ENCODE data around the gene IER5. TPM values are rescaled to one million over a fixed set of nuclear protein-coding genes. Genes with fewer than 3 reads are reported as not detected.

Gene IER5
- polyA plus RNA-seq, 1 donor from 2014 or later: 8.4 TPM

DNA sequence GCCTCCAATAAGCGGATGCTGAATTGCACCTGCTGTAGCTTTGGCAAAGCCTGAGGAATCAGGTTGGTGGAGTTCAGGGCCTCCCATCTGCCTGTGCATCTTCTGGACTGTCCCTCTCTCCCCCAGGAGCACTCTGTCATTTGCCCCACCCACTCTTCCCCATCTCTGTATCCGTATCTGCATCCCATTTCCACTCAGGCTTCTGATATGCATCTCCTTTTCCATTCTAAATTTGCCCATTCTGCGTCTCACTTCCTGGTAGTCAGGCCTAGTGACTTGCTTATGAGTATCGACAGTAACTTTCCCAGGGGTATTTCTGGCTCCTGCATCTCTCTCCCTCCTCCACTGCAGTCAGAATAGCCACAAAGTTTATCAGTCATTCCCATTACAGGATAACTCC lies 39.1 kb upstream of the IER5 start:
- H3K9ac ChIP-seq (ENCODE audit: low read length): no peak overlapping the region
- H3K4me3 ChIP-seq (ENCODE audit: low read length): no peak overlapping the region
- H4K20me1 ChIP-seq (ENCODE audit: insufficient read depth): no peaks in the 10 kb centered on the region
- H3K4me2 ChIP-seq (ENCODE audit: low read length): no peak overlapping the region
- no peaks in the 10 kb centered on the region for H3K27me3 ChIP-seq (ENCODE audit: insufficient read depth, low read depth, low read length)
- no peaks in the 10 kb centered on the region for H3K9me2 ChIP-seq (ENCODE audit: insufficient read depth, low read length)
- no peaks in the 10 kb centered on the region for H3K36me3 ChIP-seq (ENCODE audit: insufficient read depth, low read length)
- no peak overlapping the region for H2AFZ ChIP-seq (ENCODE audit: low read depth, low read length)
- TF ChIP-seq EZH2 (IDR thresholded peaks at IDR 0.05; ENCODE audit: borderline replicate concordance, insufficient read depth, low read length, poor library complexity, severe bottlenecking): no peak
- H3K27ac ChIP-seq (ENCODE audit: low read length): no peak overlapping the region
- H3K9me3 ChIP-seq (ENCODE audit: low read length): no peaks in the 10 kb centered on the region
- H3K79me2 ChIP-seq (replicated peaks; ENCODE audit: insufficient read depth, low read length): no peaks in the 10 kb centered on the region
- no peaks in the 10 kb centered on the region for H3F3A ChIP-seq (ENCODE audit: insufficient read depth, low read length, poor library complexity, severe bottlenecking)

DNA sequence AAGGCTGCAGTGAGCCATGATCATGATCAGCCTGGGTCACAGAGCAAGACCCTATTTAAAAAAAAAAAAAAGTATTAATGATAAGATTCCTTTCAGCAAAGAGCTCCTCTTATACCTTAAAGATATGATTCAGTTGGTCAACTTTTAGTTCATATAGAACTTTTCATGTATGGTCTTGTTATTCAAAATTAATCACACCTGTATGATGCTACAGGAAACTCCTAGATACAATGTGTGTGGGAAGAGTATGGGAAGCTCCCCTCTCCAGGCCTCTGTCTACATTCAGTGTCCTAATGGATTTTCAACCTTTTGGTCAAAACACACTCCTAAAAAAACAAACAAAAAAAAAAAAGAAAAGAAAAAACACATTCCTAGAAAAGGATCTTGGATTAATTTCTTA lies 37.6 kb upstream of the IER5 start:
- Histone ChIP-seq H2AFZ (ENCODE audit: low read depth, low read length) (no peak overlapping the region), H3K4me2 (ENCODE audit: low read length) (no peak overlapping the region), H3F3A (ENCODE audit: insufficient read depth, low read length, poor library complexity, severe bottlenecking) (no peaks in the 10 kb centered on the region), H3K9ac (ENCODE audit: low read length) (no peak overlapping the region), H3K36me3 (ENCODE audit: insufficient read depth, low read length) (no peaks in the 10 kb centered on the region), H3K9me3 (ENCODE audit: low read length) (no peaks in the 10 kb centered on the region), H4K20me1 (ENCODE audit: insufficient read depth) (no peaks in the 10 kb centered on the region), H3K79me2 (replicated peaks; ENCODE audit: insufficient read depth, low read length) (no peaks in the 10 kb centered on the region), H3K9me2 (ENCODE audit: insufficient read depth, low read length) (no peaks in the 10 kb centered on the region), H3K27me3 (ENCODE audit: insufficient read depth, low read depth, low read length) (no peaks in the 10 kb centered on the region), H3K27ac (ENCODE audit: low read length) (no peak overlapping the region), H3K4me3 (ENCODE audit: low read length) (no peak overlapping the region)
- TF ChIP-seq, protein P1, sequence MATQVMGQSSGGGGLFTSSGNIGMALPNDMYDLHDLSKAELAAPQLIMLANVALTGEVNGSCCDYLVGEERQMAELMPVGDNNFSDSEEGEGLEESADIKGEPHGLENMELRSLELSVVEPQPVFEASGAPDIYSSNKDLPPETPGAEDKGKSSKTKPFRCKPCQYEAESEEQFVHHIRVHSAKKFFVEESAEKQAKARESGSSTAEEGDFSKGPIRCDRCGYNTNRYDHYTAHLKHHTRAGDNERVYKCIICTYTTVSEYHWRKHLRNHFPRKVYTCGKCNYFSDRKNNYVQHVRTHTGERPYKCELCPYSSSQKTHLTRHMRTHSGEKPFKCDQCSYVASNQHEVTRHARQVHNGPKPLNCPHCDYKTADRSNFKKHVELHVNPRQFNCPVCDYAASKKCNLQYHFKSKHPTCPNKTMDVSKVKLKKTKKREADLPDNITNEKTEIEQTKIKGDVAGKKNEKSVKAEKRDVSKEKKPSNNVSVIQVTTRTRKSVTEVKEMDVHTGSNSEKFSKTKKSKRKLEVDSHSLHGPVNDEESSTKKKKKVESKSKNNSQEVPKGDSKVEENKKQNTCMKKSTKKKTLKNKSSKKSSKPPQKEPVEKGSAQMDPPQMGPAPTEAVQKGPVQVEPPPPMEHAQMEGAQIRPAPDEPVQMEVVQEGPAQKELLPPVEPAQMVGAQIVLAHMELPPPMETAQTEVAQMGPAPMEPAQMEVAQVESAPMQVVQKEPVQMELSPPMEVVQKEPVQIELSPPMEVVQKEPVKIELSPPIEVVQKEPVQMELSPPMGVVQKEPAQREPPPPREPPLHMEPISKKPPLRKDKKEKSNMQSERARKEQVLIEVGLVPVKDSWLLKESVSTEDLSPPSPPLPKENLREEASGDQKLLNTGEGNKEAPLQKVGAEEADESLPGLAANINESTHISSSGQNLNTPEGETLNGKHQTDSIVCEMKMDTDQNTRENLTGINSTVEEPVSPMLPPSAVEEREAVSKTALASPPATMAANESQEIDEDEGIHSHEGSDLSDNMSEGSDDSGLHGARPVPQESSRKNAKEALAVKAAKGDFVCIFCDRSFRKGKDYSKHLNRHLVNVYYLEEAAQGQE (IDR thresholded peaks at IDR 0.05; ENCODE audit: borderline replicate concordance): no peak
- TF ChIP-seq POLR2AphosphoS5 (IDR thresholded peaks at IDR 0.05): no peak
- no peak for TF ChIP-seq MXI1 (conservative IDR thresholded peaks at IDR 0.05; ENCODE audit: poor library complexity, severe bottlenecking)
- TF ChIP-seq SMC3 (conservative IDR thresholded peaks at IDR 0.05; ENCODE audit: poor library complexity): no peak
- TF ChIP-seq EP300 (conservative IDR thresholded peaks at IDR 0.05; ENCODE audit: poor library complexity, severe bottlenecking): no peak

DNA sequence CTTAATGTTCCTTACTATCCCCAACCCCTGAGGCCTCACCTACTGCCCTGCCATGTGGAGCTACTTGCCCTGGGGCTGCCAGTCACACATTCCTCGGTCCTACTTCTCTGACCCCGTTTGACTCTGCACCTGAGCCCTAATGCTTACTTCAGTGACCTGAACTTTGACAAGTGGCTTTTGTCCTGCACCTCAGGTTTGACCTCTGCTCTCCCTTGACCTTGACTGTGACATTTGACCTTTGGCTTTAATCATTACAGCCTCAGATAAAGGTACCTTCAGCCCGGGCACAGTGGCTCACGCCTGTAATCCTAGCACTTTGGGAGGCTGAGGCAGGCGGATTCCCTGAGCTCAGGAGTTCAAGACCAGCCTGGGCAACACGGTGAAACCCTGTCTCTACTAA lies 31.9 kb upstream of the IER5 start:
- no peak overlapping the region for H3K4me3 ChIP-seq (ENCODE audit: low read length)
- no peak overlapping the region for H2AFZ ChIP-seq (ENCODE audit: low read depth, low read length)
- TF ChIP-seq, protein P1 (IDR thresholded peaks at IDR 0.05; ENCODE audit: borderline replicate concordance): no peak
- TF ChIP-seq RAD21 (conservative IDR thresholded peaks at IDR 0.05): no peak
- TF ChIP-seq, protein P2, sequence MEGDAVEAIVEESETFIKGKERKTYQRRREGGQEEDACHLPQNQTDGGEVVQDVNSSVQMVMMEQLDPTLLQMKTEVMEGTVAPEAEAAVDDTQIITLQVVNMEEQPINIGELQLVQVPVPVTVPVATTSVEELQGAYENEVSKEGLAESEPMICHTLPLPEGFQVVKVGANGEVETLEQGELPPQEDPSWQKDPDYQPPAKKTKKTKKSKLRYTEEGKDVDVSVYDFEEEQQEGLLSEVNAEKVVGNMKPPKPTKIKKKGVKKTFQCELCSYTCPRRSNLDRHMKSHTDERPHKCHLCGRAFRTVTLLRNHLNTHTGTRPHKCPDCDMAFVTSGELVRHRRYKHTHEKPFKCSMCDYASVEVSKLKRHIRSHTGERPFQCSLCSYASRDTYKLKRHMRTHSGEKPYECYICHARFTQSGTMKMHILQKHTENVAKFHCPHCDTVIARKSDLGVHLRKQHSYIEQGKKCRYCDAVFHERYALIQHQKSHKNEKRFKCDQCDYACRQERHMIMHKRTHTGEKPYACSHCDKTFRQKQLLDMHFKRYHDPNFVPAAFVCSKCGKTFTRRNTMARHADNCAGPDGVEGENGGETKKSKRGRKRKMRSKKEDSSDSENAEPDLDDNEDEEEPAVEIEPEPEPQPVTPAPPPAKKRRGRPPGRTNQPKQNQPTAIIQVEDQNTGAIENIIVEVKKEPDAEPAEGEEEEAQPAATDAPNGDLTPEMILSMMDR (IDR thresholded peaks at IDR 0.05; ENCODE audit: poor library complexity, severe bottlenecking): no peak
- peaks cover 3% of the 10 kb centered on the region for H3K9me3 ChIP-seq (ENCODE audit: low read length)
- no peaks in the 10 kb centered on the region for H4K20me1 ChIP-seq (ENCODE audit: insufficient read depth)
- H3F3A ChIP-seq (ENCODE audit: insufficient read depth, low read length, poor library complexity, severe bottlenecking): no peaks in the 10 kb centered on the region
- no peak overlapping the region for H3K4me2 ChIP-seq (ENCODE audit: low read length)
- H3K9ac ChIP-seq (ENCODE audit: low read length): no peak overlapping the region
- no peak overlapping the region for H3K27ac ChIP-seq (ENCODE audit: low read length)
- H3K36me3 ChIP-seq (ENCODE audit: insufficient read depth, low read length): no peaks in the 10 kb centered on the region
- H3K79me2 ChIP-seq (replicated peaks; ENCODE audit: insufficient read depth, low read length): no peaks in the 10 kb centered on the region
- H3K9me2 ChIP-seq (ENCODE audit: insufficient read depth, low read length): no peaks in the 10 kb centered on the region
- H3K27me3 ChIP-seq (ENCODE audit: insufficient read depth, low read depth, low read length): no peaks in the 10 kb centered on the region
